Neuronal stem cell (in vitro differentiated cells): ENCODE measurements around the gene PLAAT2.

ENCODE experiments used
- DNase-seq: peaks from one replicate; pipeline ENCODE4 v3.0.0-alpha.2; 2013; ENCODE audit warnings: low spot score
- H2AFZ ChIP-seq: one replicate; pipeline ENCODE4 v1.6.1; 2013; ENCODE audit warnings: mild to moderate bottlenecking, low read length, inconsistent platforms
- H2AK5ac ChIP-seq: 2 replicates; pipeline ENCODE4 v1.6.1; 2013; ENCODE audit warnings: low read depth, mild to moderate bottlenecking, inconsistent platforms, low read length, moderate library complexity, mixed read lengths
- H2BK120ac ChIP-seq: 2 replicates; pipeline ENCODE4 v1.6.1; 2013; ENCODE audit warnings: low read depth, mild to moderate bottlenecking, inconsistent platforms, low read length, moderate library complexity, mixed read lengths
- H2BK12ac ChIP-seq: one replicate; pipeline ENCODE4 v1.6.1; 2013; ENCODE audit warnings: low read length, inconsistent platforms
- H2BK15ac ChIP-seq: 2 replicates; pipeline ENCODE4 v1.6.1; 2013; ENCODE audit warnings: mild to moderate bottlenecking, low read length, inconsistent platforms, mixed read lengths
- H2BK5ac ChIP-seq: one replicate; pipeline ENCODE4 v1.6.1; 2013; ENCODE audit warnings: inconsistent platforms, mild to moderate bottlenecking, low read length, moderate library complexity
- H3K14ac ChIP-seq: one replicate; pipeline ENCODE4 v1.6.1; 2013; ENCODE audit warnings: low read length, inconsistent platforms
- H3K18ac ChIP-seq: 2 replicates; pipeline ENCODE4 v1.6.1; 2013; ENCODE audit warnings: low read length, inconsistent platforms
- H3K23ac ChIP-seq: 2 replicates; pipeline ENCODE4 v1.6.1; 2013; ENCODE audit warnings: low read depth, mild to moderate bottlenecking, mixed read lengths, low read length, inconsistent platforms; ENCODE audit not compliant: poor library complexity
- H3K27ac ChIP-seq: replicated peaks from 3 replicates; pipeline ENCODE4 v1.5.1; 2013; ENCODE audit warnings: low read length, inconsistent platforms
- H3K27me3 ChIP-seq, 3 experiments: 2 replicates each; pipeline ENCODE4 v1.6.1; 2013; ENCODE audit warnings: low read length in 3 of 3, mild to moderate bottlenecking in 2 of 3, inconsistent platforms in 1 of 3, low read depth in 1 of 3, mixed read lengths in 1 of 3, moderate library complexity in 1 of 3; ENCODE audit not compliant: control insufficient read depth in 3 of 3, insufficient read depth in 3 of 3
- H3K36me3 ChIP-seq, 2 donors: replicated peaks in 1 of 2; 2 replicates each; pipeline ENCODE4 v1.6.1; 2013; ENCODE audit warnings: low read length in 2 of 2; ENCODE audit not compliant: control insufficient read depth in 2 of 2, insufficient read depth in 2 of 2
- H3K4ac ChIP-seq: 2 replicates; pipeline ENCODE4 v1.6.1; 2013; ENCODE audit warnings: inconsistent platforms, mild to moderate bottlenecking, low read length, moderate library complexity
- H3K4me1 ChIP-seq, 2 donors: 1 replicate in 1 of 2; 2 replicates in 1 of 2; pipeline ENCODE4 v1.6.1; 2013; ENCODE audit warnings: low read length in 2 of 2, low read depth in 1 of 2; ENCODE audit not compliant: control insufficient read depth in 2 of 2, insufficient read depth in 1 of 2
- H3K4me2 ChIP-seq: one replicate; pipeline ENCODE4 v1.6.1; 2013; ENCODE audit warnings: mild to moderate bottlenecking, low read length, inconsistent platforms; ENCODE audit not compliant: insufficient read depth, poor library complexity, severe bottlenecking
- H3K4me3 ChIP-seq, 2 donors: 2 replicates each; pipeline ENCODE4 v1.5.1; 2013; ENCODE audit warnings: low read length in 2 of 2, mild to moderate bottlenecking in 2 of 2, inconsistent platforms in 1 of 2, moderate library complexity in 1 of 2
- H3K79me1 ChIP-seq: one replicate; pipeline ENCODE4 v1.6.1; 2013; ENCODE audit warnings: low read depth, mild to moderate bottlenecking, inconsistent platforms, low read length, moderate library complexity
- H3K9ac ChIP-seq: one replicate; pipeline ENCODE4 v1.6.1; 2013; ENCODE audit warnings: mild to moderate bottlenecking, low read depth, low read length, inconsistent platforms; ENCODE audit not compliant: poor library complexity
- H3K9me3 ChIP-seq, 2 donors: replicated peaks in 1 of 2; 2 replicates each; pipeline versions ENCODE3 to v1.6.1; 2013; ENCODE audit warnings: low read length in 2 of 2, mild to moderate bottlenecking in 2 of 2, inconsistent platforms in 1 of 2, low read depth in 1 of 2, mixed read lengths in 1 of 2, moderate library complexity in 1 of 2; ENCODE audit not compliant: control insufficient read depth in 2 of 2, insufficient read depth in 1 of 2
- H4K8ac ChIP-seq: one replicate; pipeline ENCODE4 v1.6.1; 2013; ENCODE audit warnings: low read depth, mild to moderate bottlenecking, inconsistent platforms, low read length, moderate library complexity
- H4K91ac ChIP-seq: one replicate; pipeline ENCODE4 v1.6.1; 2013; ENCODE audit warnings: low read length, low read depth, mild to moderate bottlenecking, inconsistent platforms; ENCODE audit not compliant: poor library complexity
- WGBS, 2 donors: extraction: QIAGEN DNeasy Blood & Tissue Kit; methylation state at CpG; one replicate each; pipeline ENCODE4 v1.1.7; 2013; ENCODE audit warnings: missing lambda C conversion rate in 2 of 2, mixed read lengths in 1 of 2; ENCODE audit not compliant: insufficient read length in 2 of 2, insufficient replicate concordance in 1 of 2; ENCODE audit errors: extremely low coverage in 2 of 2; 5-methylcytosine and 5-hydroxymethylcytosine counted together

Gene PLAAT2

GRCh38 chr11:63523151-63523550 is 40.0 kb downstream of the PLAAT2 start:
- WGBS, 2 donors = no CpG with 5 or more reads among the region's 7 CpGs
- Histone ChIP-seq H3K36me3 (no peaks in the 10 kb centered on the region), H2BK120ac (no peak overlapping the region), H3K27me3 (no peaks in the 10 kb centered on the region), H3K4me3 (no peak overlapping the region), H3K4me2 (no peak overlapping the region), H4K8ac (no peak overlapping the region), H2AFZ (no peak overlapping the region), H3K4me1 (no peaks in the 10 kb centered on the region), H3K23ac (no peak overlapping the region), H3K79me1 (no peaks in the 10 kb centered on the region), H4K91ac (no peak overlapping the region), H3K27ac (no peak overlapping the region), H3K9ac (no peak overlapping the region), H2AK5ac (no peak overlapping the region), H3K18ac (no peak overlapping the region), H3K4ac (no peak overlapping the region), H3K14ac (no peak overlapping the region), H2BK15ac (no peak overlapping the region), H2BK12ac (no peak overlapping the region), H2BK5ac (no peak overlapping the region), H3K9me3 (no peaks in the 10 kb centered on the region)
- DNase-seq = no peak

GRCh38 chr11:63521896-63522295 is 41.3 kb downstream of the PLAAT2 start:
- Histone ChIP-seq H2BK12ac (no peak overlapping the region), H3K36me3 (no peaks in the 10 kb centered on the region), H2AFZ (no peak overlapping the region), H3K4ac (no peak overlapping the region), H4K91ac (no peak overlapping the region), H3K27ac (no peak overlapping the region), H3K23ac (no peak overlapping the region), H4K8ac (no peak overlapping the region), H2AK5ac (no peak overlapping the region), H3K27me3 (no peaks in the 10 kb centered on the region), H3K4me1 (no peaks in the 10 kb centered on the region), H2BK120ac (no peak overlapping the region), H3K9me3 (no peaks in the 10 kb centered on the region), H2BK15ac (no peak overlapping the region), H3K4me3 (no peak overlapping the region), H3K14ac (no peak overlapping the region), H3K79me1 (no peaks in the 10 kb centered on the region), H3K9ac (no peak overlapping the region), H3K18ac (no peak overlapping the region), H3K4me2 (no peak overlapping the region), H2BK5ac (no peak overlapping the region)
- DNase-seq = no peak
- 100% methylated on average over 1 of the region's 2 CpGs; no CpG with 5 or more reads in 1 of the 2 donors for WGBS, 2 donors

GRCh38 chr11:63520606-63521170 is 42.5 kb downstream of the PLAAT2 start:
- Histone ChIP-seq H4K91ac (no peak overlapping the region), H2AFZ (no peak overlapping the region), H3K27ac (no peak overlapping the region), H2BK12ac (no peak overlapping the region), H2BK15ac (no peak overlapping the region), H3K14ac (no peak overlapping the region), H3K27me3 (no peaks in the 10 kb centered on the region), H3K4ac (no peak overlapping the region), H3K4me1 (no peaks in the 10 kb centered on the region), H3K79me1 (no peaks in the 10 kb centered on the region), H3K9ac (no peak overlapping the region), H3K4me2 (no peak overlapping the region), H2AK5ac (no peak overlapping the region), H3K4me3 (no peak overlapping the region), H4K8ac (no peak overlapping the region), H3K36me3 (no peaks in the 10 kb centered on the region), H2BK120ac (no peak overlapping the region), H3K18ac (no peak overlapping the region), H2BK5ac (no peak overlapping the region), H3K23ac (no peak overlapping the region), H3K9me3 (no peaks in the 10 kb centered on the region)
- no CpG with 5 or more reads among the region's 5 CpGs for WGBS, 2 donors
- DNase-seq = no peak

GRCh38 chr11:63518548-63518947 is 44.6 kb downstream of the PLAAT2 start:
- H3K14ac ChIP-seq = no peak overlapping the region
- H2BK120ac ChIP-seq = no peak overlapping the region
- H2BK5ac ChIP-seq = no peak overlapping the region
- H3K18ac ChIP-seq = no peak overlapping the region
- no peak overlapping the region for H3K23ac ChIP-seq
- no peak overlapping the region for H4K8ac ChIP-seq
- no peak overlapping the region for H2BK12ac ChIP-seq
- no peak overlapping the region for H4K91ac ChIP-seq
- no peaks in the 10 kb centered on the region for H3K4me1 ChIP-seq
- H3K4me3 ChIP-seq = no peak overlapping the region
- H2AK5ac ChIP-seq = no peak overlapping the region
- H3K79me1 ChIP-seq = no peaks in the 10 kb centered on the region
- no peak overlapping the region for H3K4ac ChIP-seq
- H3K9ac ChIP-seq = no peak overlapping the region
- no peak for DNase-seq
- WGBS, 2 donors = no CpG with 5 or more reads among the region's 1 CpG
- no peak overlapping the region for H2BK15ac ChIP-seq
- H3K36me3 ChIP-seq = no peaks in the 10 kb centered on the region
- no peak overlapping the region for H3K27ac ChIP-seq
- no peaks in the 10 kb centered on the region for H3K27me3 ChIP-seq
- no peak overlapping the region for H2AFZ ChIP-seq
- H3K9me3 ChIP-seq = no peaks in the 10 kb centered on the region
- H3K4me2 ChIP-seq = no peak overlapping the region
